HG03045 (cell line): Measurements from ENCODE around the gene EDDM3A.
"Not testable (repeated sequence)": the region's sequence is repeated elsewhere in the genome, so short reads cannot be mapped to it uniquely, and the experiment has no call there.

ENCODE experiments used
- ATAC-seq: cut with Tn5 transposase; IDR thresholded peaks from one replicate; pipeline ENCODE4 v1.9.1; 2021; ENCODE audit warnings: mild to moderate bottlenecking, moderate library complexity; ENCODE audit not compliant: unreplicated experiment

Gene EDDM3A, protein sequence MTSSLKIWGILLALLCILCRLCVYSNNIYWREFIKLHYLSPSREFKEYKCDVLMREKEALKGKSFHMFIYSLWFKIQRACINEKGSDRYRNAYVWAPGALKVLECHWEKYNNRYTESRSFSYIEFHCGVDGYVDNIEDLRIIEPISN

DNA sequence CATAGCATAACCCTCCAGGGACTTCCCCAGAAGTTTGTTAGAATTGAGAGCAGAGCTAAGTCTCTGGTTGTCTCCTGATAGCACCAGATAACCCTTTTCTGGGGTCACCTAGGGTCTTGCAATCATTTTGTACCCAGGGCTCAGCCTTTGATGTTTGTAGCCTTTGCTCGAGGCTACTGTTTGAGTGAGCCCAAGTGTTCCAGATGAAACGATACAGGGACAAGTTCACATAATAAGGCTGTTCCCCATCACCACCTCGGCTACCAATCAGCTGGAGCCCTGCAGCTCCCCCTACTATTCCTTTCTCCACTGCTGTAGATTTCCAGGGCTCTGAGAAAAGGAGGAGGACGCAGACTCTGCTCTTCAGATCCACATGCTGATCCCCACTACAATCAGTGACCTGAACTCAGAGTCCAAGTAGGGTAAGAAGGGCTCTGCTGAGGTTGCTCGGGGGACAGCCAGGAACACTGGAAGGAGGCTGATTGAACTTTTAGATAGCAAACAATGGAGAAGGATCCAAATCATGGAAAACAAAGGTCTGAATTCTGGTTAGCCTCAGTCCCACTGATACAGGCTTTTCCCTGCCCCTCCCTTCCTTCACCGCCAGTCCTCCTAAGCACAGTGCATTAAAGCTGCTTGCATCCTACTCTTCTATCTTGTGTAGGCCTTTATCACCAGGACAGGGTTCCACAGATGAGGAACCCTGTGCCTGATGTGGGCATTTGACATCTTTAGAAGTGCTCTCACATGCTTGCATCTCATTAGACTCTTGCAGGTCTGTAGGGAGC lies at the start of gene EDDM3A:
Gene EDDM3A (plus strand): TSS at position 317 of the 788 bp plus-strand sequence. CDS start 1,694 bp downstream, outside the sequence.
- no peak for ATAC-seq

DNA sequence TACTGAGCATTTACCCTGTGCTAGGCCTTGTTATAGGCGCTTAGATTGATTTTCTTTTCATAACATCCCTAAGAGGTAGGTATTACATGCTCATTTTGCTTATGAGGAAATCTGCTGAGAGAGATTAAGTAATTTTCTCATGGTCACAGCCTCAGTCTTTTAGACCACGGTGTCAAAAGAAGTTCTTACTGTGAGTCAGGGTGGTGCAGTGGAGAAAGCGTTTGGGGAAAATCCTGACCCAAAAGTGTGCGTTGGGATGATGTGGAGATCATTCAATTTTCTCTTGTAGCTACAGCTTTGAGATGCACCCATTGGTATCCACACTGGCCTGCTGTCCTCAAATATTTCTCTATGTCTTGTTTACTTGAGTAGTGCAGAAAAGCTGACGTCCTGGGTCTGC lies 48.9 kb upstream of the EDDM3A start:
- ATAC-seq = no peak

DNA sequence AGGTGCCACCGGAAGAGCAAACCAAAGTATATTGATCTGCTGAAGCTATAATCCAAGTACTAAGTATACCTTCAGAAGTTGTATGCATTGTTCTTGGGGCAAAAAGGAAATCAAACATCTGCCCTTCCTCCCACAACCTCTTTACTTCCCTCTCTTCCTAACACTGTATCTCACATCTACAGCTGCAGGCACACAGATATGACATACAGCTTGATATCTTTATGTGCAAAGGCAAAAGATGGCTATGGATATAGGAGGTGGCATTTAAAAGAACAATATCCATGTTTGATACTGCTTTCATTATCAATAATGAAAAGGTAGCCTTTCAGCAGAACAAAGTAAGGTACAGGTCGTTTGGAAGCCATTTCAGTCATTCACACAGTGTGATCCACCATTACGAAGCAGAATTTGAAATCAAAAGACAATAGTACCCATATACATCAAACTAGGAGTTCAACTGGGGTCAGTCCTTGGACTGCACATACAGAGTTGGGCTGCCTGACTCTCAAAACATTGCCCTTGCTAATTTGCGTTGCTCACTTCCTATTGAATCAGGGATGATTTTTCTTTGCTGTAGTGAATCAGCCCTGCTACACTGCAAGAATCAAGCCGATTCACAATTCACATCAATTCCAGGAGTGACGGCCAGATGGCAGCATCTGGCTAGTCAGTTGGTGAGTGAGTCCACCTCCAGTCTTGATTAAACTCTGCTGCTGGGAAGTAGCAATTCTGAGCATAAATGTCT lies 48.2 kb upstream of the EDDM3A start:
- ATAC-seq = no peak

DNA sequence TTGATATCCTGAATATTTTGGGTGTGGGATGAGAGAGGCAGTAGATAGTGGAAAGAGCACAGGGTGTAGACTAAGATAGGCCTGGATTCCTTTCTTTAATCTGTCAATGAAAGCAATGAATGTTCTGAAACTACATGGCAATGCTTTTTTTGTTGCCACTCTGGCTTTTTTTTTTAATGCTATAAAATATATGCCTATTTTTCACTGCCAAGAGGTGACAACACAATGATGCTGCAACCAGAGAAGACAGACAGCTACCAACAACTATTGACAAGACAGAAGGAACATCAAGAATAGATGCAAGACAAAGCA lies 47.7 kb upstream of the EDDM3A start:
- no peak for ATAC-seq

DNA sequence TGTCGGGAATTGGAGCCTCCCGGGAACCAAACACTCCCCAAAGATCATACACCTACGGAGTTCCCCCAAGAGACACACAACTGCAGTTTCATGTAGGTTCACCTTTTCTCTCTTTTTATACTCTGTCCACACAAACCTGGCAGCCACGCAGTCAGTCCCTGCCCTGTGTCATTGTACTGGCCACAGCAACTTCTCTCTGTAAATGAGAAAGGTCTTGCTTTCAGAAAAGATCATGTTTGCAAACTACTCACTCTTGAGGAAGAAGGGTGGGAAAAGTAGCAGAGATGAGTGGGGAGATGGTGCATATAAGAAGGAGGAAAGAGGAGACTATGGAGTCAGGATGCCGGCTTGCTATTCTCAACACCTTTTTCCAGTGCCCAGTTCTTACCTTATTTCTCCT lies 46.8 kb upstream of the EDDM3A start:
- ATAC-seq = no peak

DNA sequence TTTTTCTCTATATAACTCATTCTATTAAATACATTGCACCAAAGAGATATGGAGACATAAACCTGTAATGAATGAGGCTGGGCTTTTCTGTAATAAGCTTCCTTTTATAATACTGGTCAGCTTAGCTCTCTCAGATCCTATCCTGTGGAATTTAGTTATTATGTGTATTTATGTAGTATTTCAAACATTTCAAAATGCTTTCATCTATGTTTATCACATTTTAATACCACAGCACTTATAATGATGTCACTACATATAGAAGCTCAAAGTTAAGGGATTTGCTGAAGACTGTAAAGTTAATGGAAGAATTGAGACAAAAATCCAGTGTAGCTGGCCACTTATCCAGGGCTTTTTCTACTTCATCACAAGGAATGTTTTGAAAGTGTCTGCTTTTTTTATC lies 45.8 kb upstream of the EDDM3A start:
- ATAC-seq = no peak

DNA sequence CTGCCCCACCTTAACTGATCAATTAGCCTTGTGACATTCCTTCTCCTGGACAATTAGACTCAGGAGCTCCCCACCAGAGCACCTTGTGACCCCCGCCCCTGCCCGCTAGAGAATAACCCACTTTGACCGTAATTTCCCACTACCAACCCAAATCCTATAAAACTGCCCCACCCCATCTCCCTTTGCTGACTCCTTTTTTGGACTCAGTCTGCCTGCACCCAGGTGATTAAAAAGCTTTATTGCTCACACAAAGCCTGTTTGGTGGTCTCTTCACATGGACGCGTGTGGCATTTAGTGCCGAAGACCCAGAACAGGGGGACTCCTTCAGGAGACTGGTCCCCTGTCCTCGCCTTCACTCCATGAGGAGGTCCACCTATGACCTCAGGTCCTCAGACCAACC lies 44.7 kb upstream of the EDDM3A start:
- ATAC-seq = not testable (repeated sequence)

DNA sequence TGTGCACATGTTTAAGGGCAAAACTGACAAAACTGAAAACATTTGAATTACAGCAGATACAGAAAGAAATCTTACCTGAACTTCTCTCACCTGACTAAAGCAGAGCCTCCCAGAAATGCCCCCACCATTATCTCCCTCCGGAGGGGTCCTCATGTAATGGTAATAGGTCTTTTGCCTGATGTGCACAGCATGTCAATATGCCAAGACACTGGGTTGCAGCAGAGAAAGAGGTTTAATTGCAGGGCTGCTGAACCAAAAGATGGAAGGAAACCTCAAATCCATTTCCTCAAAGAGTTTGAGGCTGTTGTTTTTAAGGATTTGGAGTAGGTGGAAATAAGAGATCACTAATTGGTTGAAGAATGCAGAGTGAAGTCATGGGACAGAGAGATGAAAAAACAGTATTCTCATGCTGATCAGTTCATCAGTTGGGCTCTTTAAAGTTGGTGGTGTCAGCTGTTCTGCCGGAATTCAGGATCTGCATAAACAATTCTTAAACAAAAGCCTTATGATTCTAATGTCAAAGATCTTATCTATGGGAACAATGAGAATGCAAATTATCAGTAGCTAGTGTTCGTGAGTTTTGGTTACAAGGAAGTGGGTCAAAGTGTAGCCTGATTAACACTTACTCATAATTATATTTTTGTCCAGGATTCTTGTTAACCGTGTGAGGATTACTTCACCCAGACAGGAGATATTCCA lies 38.9 kb upstream of the EDDM3A start:
- ATAC-seq = no peak

DNA sequence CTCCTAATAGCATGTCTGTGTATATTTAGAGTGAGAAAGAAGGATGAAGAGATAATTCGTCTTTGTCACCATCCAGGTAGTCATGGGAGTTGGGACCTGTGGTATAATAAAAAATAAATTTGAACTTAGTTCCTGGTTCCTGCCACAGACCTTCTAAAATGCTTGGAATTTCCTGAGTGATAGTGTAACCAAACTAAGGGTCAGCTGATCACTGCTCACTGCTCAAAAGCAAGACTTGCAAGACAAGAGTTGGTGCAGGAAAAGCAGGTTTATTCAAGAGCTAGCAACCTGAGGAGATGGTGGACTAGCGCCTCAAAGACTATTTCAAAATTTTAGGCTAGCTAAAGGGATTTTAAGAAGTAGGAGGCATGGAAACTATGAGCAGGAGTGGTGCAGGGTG lies 38.1 kb upstream of the EDDM3A start:
- ATAC-seq = no peak

DNA sequence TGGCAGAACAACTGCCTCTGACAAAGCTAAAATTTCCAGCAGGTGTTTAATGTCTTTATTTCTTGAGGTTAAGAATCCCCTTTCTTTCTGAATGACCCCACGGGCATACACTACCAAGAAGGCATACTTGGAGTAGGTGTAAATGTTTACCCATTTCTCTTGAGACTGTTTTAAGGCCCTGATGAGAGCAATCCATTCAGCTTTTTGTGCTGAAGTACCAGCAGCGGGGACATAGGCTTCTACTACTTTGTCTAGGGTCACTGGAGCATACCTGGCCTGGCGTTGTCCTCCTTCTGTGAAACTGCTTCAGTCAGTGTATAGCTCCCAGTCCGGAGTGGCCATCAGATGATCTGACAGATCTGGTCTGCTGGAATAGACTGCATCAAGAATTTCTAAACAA lies 34.4 kb upstream of the EDDM3A start:
- no peak for ATAC-seq

DNA sequence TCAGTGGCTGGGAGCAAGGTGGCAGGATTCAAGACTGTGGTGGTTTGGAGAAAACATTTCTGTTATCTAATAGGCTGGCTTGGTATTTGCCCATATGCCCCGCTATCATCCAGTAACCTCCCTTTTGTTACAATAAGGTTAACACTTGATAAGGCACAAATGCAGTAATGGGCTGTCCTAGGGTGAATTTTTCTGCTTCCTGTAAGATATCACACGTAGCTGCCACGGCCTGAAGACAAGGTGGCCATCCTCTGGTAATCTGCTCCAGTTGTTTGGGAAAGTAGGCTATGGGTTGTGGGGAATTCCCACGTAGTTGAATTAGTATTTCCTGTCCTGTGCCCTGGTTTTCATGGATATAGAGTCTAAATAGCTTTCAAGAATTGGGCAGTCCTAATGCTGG lies 34.0 kb upstream of the EDDM3A start:
- ATAC-seq = no peak

DNA sequence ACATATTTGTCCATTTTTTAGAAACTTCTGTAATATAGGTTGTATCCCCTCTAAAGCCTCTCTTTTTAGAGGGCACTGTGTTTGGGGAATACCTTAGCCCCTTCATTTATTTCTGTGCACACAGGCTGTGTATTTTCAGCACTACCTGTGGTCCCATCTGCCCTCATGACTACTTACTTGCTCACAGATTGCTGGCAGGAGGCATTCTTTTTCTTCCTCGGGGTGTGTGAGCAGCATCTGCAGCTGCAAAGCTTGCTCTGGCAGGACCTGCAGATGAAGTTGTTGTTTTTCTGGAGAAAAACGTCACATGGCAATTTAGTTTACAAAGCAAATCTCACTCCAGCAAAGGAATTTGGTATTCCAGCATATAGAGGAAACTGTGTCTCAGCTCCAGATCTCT lies 32.8 kb upstream of the EDDM3A start:
- no peak for ATAC-seq

DNA sequence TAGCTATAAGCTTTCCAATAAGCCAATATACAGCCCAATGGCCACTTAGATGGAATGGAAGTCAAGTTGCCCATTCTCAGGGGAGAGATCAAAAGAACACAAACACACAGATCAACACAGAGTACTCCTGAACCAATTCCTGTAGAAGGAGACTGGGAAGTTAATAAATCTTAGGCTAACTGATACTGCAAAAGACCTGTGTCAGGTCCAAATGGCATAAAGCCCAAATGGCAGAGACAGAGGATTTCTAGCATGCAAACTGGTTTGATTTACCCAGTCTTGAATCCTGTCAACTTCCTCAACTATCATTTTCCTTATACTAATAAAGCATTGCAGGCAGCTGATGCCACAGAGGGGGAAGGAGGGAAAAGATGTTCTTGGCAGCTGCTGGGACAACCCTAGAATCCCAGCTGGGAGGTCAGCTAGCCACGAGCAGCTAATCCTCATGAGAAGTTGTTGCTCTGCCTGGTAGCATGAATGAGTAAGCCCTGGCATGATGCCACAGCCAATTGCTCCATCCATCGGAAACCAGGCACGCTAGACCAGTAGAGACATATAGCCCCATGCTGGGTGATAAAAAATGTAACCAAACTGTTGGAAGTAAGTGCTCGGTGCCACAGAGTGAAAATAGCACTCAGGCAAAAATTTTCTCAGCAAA lies 31.0 kb upstream of the EDDM3A start:
- ATAC-seq = no peak

DNA sequence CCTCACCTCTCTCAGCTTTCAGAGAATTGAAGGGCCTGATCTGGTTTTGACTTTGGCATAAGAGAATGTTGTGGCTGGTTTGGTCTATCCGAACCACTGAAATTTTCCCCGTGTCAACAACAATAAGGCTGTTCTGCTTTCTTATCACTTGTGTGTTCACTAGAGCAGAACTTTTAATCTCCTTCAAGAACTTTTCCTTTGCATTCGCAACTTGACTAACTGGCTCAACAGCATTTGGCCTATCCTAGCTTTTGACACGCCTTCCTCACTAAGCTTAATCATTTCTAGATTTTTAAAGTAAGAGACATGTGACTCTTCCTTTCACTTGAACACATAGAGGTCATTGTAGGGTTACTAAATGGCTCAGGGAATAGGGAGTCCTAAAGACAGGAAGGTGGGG lies 25.9 kb upstream of the EDDM3A start:
- no peak for ATAC-seq

DNA sequence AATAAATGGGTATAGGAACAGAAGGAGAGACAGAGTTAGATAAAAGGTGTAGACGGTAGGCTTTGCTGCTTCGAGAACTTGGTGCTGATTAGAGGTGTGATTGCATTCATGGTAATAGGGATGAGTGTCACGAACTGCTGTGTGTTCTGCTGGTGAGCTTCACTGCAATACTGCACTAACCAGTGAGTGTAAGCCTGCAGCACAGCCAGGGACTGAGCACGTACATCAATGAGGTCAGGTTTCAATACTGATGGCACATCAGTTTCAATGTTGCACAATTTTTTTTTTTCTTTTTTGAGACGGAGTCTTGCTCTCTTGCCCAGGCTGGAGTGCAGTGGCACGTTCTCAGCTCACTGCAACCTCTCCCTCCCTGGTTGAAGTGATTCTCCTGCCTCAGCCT lies 24.9 kb upstream of the EDDM3A start:
- no peak for ATAC-seq

DNA sequence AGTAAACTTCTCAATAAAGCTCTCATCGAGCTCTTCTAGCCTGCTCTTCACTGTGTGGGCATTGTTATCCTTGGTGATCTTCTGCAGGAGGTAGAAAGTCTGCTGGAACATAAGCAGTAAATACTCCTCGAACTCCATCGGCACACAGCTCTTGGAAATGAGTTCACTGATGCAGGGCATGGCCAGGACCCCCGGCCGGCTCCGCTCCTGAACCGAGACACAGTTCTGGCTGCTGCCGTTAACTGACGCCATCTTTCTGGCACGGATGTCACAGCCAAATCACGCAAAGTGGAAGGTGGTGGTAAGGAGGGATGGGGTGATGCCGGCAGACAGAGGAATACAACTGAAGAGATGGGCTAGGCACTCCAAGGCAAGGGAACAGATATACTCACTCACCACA lies 23.7 kb upstream of the EDDM3A start:
- no peak for ATAC-seq

DNA sequence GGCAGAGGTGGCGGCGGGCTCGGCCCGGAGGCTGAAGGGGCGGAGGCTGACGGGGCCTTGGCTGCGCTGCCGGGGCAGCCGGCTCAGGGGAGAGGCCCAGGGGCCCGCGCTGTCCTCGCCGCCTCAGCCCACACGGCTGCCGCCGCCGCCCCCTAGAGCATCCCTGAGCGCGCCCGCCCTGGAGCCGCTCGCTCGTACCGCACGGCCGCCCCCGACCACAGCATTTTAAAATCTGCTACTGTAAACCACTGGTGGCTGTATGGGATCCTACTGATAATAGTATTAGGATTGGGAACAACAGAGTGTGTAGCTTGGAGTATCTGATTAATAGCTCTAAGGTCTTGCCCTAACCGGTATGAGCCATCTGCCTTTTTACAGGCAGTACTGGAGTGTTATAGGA lies 22.2 kb upstream of the EDDM3A start:
- ATAC-seq = no peak

DNA sequence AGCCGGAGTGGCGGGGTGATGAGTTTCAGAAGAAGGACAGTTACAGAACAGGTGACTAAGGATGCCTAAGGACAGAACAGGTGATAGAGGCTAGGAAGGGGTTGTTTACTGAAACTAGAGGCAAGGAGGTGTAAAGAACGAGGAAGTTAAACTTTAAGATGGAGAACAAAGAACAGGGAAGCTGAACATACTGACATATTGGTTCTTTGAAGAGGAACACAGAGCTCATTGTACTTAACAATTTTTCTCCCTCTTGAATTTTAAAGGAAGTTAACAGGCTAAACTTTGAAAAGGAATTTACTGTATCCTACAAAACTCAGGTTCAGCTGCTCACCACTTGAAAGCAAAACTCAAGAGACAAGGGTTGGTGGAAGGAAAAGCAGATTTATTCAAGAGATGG lies 19.6 kb upstream of the EDDM3A start:
- not testable (repeated sequence) for ATAC-seq

DNA sequence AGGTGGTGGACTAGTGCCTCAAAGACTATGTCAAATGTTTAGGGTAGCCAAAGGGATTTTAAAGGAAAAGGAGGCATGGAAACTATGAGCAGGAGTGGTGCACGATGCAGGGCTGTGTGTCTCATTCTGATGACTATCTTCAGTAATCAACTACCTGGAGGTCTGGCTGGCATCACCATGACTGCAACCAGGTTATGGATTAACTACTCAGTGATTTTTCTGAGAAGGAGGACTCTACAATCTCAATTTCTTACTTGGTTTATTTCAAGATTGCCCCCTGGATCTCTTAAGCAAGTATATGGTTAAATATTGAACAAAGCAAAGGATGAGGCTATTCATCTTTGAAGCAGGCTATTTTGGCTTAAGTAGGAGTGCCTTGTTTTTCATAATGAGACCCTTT lies 19.2 kb upstream of the EDDM3A start:
- ATAC-seq = no peak

DNA sequence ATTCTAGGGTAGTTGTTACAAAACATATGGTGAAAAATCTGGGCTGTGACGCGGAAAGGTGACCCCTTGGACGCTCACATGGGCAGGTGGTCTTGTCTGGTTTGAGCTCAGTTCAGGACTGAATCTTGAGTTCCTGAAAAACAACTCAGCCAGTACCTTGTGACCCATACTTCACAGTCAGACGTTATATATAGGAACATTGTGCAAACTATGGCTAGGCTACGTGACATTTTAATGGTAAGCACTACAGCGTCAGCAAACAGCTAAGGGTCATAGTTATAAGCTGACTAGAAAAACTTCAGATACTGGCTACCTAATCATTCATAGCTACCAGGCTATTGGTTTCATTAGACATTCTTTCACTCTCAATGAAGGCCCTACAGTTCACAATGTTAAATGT lies 14.8 kb upstream of the EDDM3A start:
- no peak for ATAC-seq

DNA sequence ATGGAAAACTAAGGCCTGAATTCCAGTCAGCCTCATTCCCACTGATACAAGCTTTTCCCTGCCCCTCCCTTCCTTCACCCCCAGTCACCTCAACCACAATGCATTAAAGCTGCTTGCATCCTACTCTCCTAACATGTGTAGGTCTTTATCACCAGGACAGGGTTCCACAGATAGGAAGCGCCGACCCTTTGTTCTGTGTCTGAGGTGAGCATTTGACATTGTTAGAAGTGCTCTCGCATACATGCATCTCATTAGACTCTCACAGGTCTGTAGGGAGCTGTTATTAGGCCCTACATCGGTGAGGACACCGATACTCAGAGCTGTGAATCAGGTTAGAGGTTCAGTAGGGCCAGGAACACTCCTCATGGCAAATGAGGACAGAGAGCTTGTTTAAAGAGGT lies 13.2 kb upstream of the EDDM3A start:
- ATAC-seq = no peak
